Thyroid gland (tissue), 4 donors: Measurements from ENCODE around the gene PACSIN1. TPM values are rescaled to one million over a fixed set of nuclear protein-coding genes. Genes with fewer than 3 reads are reported as not detected.
"Not testable (repeated sequence)": the region's sequence is repeated elsewhere in the genome, so short reads cannot be mapped to it uniquely, and the experiment has no call there.

Experiments
- DNase-seq, 2 donors: peaks; one replicate each; pipeline ENCODE4 v3.0.0-alpha.2; 2019
- H3K27ac ChIP-seq, 3 donors: fragments of 200-600 bp; sonication (generic); 1 replicate in 2 of 3; 2 replicates in 1 of 3; pipeline ENCODE4 v1.5.1; 2016 to 2019; ENCODE audit warnings: mild to moderate bottlenecking in 1 of 3, moderate library complexity in 1 of 3
- H3K27me3 ChIP-seq: fragments of 200-600 bp; sonication (generic); one replicate; pipeline ENCODE4 v1.5.1; 2019
- H3K36me3 ChIP-seq, 2 donors: fragments of 200-600 bp; sonication (generic); one replicate each; pipeline ENCODE4 v1.5.1; 2016 to 2019
- H3K4me1 ChIP-seq, 2 donors: fragments of 200-600 bp; sonication (generic); one replicate each; pipeline ENCODE4 v1.5.1; 2017 to 2019
- H3K4me3 ChIP-seq, 3 donors: fragments of 200-600 bp; sonication (generic); replicated peaks in 1 of 3; 1 replicate in 2 of 3; 2 replicates in 1 of 3; pipeline ENCODE4 v1.5.1; 2016; ENCODE audit warnings: mild to moderate bottlenecking in 1 of 3
- H3K9me3 ChIP-seq: fragments of 200-600 bp; sonication (generic); one replicate; pipeline ENCODE4 v1.5.1; 2017
- POLR2A ChIP-seq, 2 donors: fragments of 450-650 bp; IDR thresholded peaks; one replicate each; pipeline ENCODE4 v1.6.1; 2017; ENCODE audit warnings: antibody characterized with exemption in 2 of 2, mild to moderate bottlenecking in 2 of 2, moderate library complexity in 1 of 2
- whole genome bisulfite sequencing, 2 donors: methylation state at CpG; one replicate each; pipeline ENCODE4 v1.1.5; 2017; 5-methylcytosine and 5-hydroxymethylcytosine counted together
- intact Hi-C: fragments of 100-400 bp; cut with DNase I; formaldehyde crosslinking; loops from one replicate; pipeline ENCODE4 v1.15.1; 2023
- total RNA-seq, 4 donors: library from RNA; depleted of rRNA; stranded (reverse); fragments of >200 nt; gene quantifications; one replicate each; pipeline ENCODE4 v1.2.3, GENCODE V29; 2016
- TF ChIP-seq, protein P1 (sequence below), 6 experiments: fragments of 200-600 bp in 3 of 6; fragments of 450-650 bp in 3 of 6; sonication (generic) in 3 of 6; IDR thresholded peaks; one replicate each; pipeline ENCODE4 v1.5.1; 2016 to 2019; ENCODE audit warnings: antibody characterized with exemption in 6 of 6, mild to moderate bottlenecking in 2 of 6, inconsistent platforms in 1 of 6, moderate library complexity in 1 of 6

Gene PACSIN1
- total RNA-seq, 4 donors from 2014 or later: 0.11 TPM; not detected in 3

DNA sequence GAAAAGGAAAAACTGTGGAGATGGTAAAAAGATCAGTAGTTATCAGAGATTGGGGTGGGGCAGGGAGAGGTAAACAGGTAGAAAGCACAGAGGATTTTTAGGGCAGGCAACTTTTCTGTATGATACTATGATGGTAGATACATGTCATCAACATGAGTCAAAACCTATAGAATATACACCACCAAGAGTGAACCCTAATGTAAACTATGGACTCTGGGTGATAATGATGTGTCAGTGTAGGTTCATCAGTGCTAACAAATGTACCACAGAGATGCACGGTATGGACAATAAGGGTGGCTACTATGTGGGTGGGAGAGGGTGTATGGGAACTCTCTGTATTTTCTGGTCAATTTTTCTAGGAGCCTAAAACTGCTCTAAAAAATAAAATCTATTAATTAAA lies 18.5 kb downstream of the PACSIN1 start:
- no peak for DNase-seq
- H3K36me3 ChIP-seq: no peaks in the 10 kb centered on the region
- H3K4me3 ChIP-seq: no peak overlapping the region
- intact Hi-C loops: no loop called here
- H3K27ac ChIP-seq: no peak overlapping the region
- no peaks in the 10 kb centered on the region for H3K4me1 ChIP-seq
- 69 to 74% methylated on average over 1 of the region's 1 CpG for WGBS, 2 donors
- TF ChIP-seq, protein P1, sequence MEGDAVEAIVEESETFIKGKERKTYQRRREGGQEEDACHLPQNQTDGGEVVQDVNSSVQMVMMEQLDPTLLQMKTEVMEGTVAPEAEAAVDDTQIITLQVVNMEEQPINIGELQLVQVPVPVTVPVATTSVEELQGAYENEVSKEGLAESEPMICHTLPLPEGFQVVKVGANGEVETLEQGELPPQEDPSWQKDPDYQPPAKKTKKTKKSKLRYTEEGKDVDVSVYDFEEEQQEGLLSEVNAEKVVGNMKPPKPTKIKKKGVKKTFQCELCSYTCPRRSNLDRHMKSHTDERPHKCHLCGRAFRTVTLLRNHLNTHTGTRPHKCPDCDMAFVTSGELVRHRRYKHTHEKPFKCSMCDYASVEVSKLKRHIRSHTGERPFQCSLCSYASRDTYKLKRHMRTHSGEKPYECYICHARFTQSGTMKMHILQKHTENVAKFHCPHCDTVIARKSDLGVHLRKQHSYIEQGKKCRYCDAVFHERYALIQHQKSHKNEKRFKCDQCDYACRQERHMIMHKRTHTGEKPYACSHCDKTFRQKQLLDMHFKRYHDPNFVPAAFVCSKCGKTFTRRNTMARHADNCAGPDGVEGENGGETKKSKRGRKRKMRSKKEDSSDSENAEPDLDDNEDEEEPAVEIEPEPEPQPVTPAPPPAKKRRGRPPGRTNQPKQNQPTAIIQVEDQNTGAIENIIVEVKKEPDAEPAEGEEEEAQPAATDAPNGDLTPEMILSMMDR (IDR thresholded peaks at IDR 0.05): no peak
- no peak for TF ChIP-seq POLR2A (IDR thresholded peaks at IDR 0.05)
- H3K27me3 ChIP-seq: no peaks in the 10 kb centered on the region
- H3K9me3 ChIP-seq: no peaks in the 10 kb centered on the region

DNA sequence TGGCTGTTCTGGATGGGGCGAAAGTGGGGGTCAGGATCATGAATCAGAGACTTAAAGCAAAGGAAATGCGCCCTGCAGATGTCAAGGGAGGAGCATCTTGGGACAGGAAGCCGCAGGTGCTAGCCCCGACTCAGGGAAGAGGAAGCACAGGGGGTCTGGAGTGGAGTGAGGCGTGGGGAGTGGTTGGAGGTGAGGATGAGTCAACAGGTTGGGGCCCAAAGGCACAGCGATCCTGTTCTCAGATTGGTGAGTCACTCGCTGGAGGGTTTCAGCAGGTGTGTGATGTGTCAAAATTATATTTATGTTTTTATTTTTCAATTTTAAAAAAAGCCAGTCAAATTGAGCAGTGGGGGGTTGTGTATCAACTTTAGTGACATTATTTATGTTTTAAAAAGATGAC lies 19.0 kb downstream of the PACSIN1 start:
- H3K4me1 ChIP-seq: no peaks in the 10 kb centered on the region
- H3K36me3 ChIP-seq: no peaks in the 10 kb centered on the region
- intact Hi-C loops: no loop called here
- DNase-seq: no peak
- no peaks in the 10 kb centered on the region for H3K27me3 ChIP-seq
- H3K27ac ChIP-seq: no peak overlapping the region
- WGBS, 2 donors: 58 to 73% methylated on average over 7 of the region's 7 CpGs
- H3K4me3 ChIP-seq: no peak overlapping the region
- no peaks in the 10 kb centered on the region for H3K9me3 ChIP-seq
- TF ChIP-seq POLR2A (IDR thresholded peaks at IDR 0.05): no peak
- TF ChIP-seq, protein P1 (IDR thresholded peaks at IDR 0.05): no peak

DNA sequence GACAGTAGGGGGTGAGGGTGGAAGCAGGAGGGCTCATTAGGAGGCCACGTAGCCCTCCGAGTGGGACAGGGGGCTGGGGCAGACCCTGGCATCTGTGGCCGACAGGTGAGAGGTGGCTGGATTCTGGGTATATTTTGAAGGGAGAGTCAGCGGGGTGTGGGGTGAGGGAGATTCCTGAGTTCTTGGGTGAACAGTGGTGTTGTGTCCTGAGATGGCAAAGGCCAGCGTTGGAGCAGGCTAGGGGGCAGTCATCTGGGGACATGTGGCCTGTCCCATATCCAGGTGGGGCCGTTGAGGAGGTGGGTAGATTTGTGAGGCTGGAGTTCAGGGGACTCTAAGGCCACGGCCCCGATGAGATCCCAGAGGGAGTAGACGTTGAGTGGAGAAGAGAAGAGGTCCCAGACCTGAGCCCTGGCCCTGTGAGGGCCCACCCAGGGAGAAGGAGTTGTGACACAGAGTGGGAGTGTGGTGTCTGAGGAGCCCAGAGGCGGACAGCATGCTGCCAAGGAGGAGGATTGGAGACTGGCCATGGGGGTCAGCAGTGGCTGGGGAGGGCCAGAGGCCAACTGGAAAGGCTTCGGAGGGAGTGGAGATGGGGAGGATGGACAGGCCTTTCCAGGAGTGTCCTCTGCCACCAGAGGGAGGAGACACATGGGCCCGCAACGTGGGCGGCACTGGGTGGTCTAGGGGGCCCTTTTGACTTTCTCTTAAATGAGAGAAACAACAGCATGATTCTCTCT lies 19.6 kb downstream of the PACSIN1 start:
- 82 to 87% methylated on average over 14 of the region's 14 CpGs for WGBS, 2 donors
- Histone ChIP-seq H3K27me3 (no peaks in the 10 kb centered on the region), H3K4me1 (no peaks in the 10 kb centered on the region), H3K27ac (no peak overlapping the region), H3K36me3 (no peaks in the 10 kb centered on the region), H3K4me3 (no peak overlapping the region), H3K9me3 (no peaks in the 10 kb centered on the region)
- no peak for TF ChIP-seq POLR2A (IDR thresholded peaks at IDR 0.05)
- TF ChIP-seq, protein P1 (IDR thresholded peaks at IDR 0.05): no peak
- no peak for DNase-seq
- intact Hi-C loops: no loop called here

GRCh38 chr6:34486106-34486740 lies 20.3 kb downstream of the PACSIN1 start:
- H3K36me3 ChIP-seq: no peaks in the 10 kb centered on the region
- intact Hi-C loops: no loop called here
- no peak overlapping the region for H3K4me3 ChIP-seq
- H3K4me1 ChIP-seq: no peaks in the 10 kb centered on the region
- TF ChIP-seq POLR2A (IDR thresholded peaks at IDR 0.05): no peak
- TF ChIP-seq, protein P1 (IDR thresholded peaks at IDR 0.05): no peak
- H3K27ac ChIP-seq: no peak overlapping the region
- no peak for DNase-seq
- no peaks in the 10 kb centered on the region for H3K27me3 ChIP-seq
- no peaks in the 10 kb centered on the region for H3K9me3 ChIP-seq
- 73 to 77% methylated on average over 7 to 8 of the region's 8 CpGs for WGBS, 2 donors

DNA sequence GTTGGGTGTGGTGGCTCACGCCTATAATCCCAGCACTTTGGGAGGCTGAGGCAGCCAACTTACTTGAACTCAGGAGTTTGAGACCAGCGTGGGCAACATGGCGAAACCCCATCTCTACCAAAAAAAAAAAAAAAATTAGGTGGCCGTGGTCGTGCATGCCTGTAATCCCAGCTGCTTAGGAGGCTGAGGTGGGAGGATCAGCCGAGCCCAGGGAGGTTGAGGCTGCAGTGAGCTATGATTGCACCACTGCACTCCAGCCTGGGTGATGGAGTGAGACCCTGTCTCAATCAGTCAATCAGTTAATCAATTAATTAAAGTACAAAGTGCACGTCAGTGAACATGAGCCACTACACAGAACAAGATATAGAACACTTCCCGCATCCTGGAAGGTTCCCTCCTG lies 21.0 kb downstream of the PACSIN1 start:
- H3K27me3 ChIP-seq, H3K4me3 ChIP-seq, DNase-seq, H3K9me3 ChIP-seq, H3K27ac ChIP-seq, H3K4me1 ChIP-seq, H3K36me3 ChIP-seq, intact Hi-C loops: not testable (repeated sequence)
- 91 to 97% methylated on average over 8 of the region's 8 CpGs for WGBS, 2 donors
